Skin of body (tissue), 2 donors: ENCODE measurements around the gene TASOR2. TPM values are rescaled to one million over a fixed set of nuclear protein-coding genes. Genes with fewer than 3 reads are reported as not detected.

Source experiments
- DNase-seq: peaks from one replicate; lab custom pipeline; 2025; lab: John Stamatoyannopoulos, UW
- total RNA-seq: library from RNA; depleted of rRNA; stranded (reverse); fragments of >200 nt; gene quantifications from one replicate; pipeline ENCODE4 v1.2.3, GENCODE V29; 2014

Gene TASOR2
- 80.8 TPM for total RNA-seq

GRCh38 chr10:5684318-5684970, at the start of gene TASOR2:
Gene TASOR2 (plus strand): TSS chr10:5684838. CDS start chr10:5720643, 35,805 bp downstream.
- peak; percentile 96 for DNase-seq

GRCh38 chr10:5634918-5635317, 49.7 kb upstream of the TASOR2 start:
- DNase-seq: no peak

GRCh38 chr10:5638494-5638893, 46.1 kb upstream of the TASOR2 start:
- no peak for DNase-seq

GRCh38 chr10:5639066-5639465, 45.6 kb upstream of the TASOR2 start:
- no peak for DNase-seq

- no peak for DNase-seq
These were observed 44.6 kb upstream of the TASOR2 start for GRCh38 chr10:5640036-5640435.

GRCh38 chr10:5640501-5640900, 44.1 kb upstream of the TASOR2 start:
- DNase-seq: no peak

- DNase-seq: no peak
These were observed 43.1 kb upstream of the TASOR2 start for GRCh38 chr10:5641501-5641900.

GRCh38 chr10:5643346-5644067, 41.1 kb upstream of the TASOR2 start:
- peak; percentile 99 for DNase-seq

GRCh38 chr10:5644930-5645329, 39.7 kb upstream of the TASOR2 start:
- no peak for DNase-seq

- no peak for DNase-seq
These were observed 39.3 kb upstream of the TASOR2 start for GRCh38 chr10:5645375-5645774.

GRCh38 chr10:5645944-5646617, 38.6 kb upstream of the TASOR2 start:
- no peak for DNase-seq

GRCh38 chr10:5647507-5648240, 37.0 kb upstream of the TASOR2 start:
- no peak for DNase-seq

- DNase-seq: no peak
These were observed 35.9 kb upstream of the TASOR2 start for GRCh38 chr10:5648494-5649457.

- no peak for DNase-seq
These were observed 34.9 kb upstream of the TASOR2 start for GRCh38 chr10:5649746-5650145.

GRCh38 chr10:5650664-5651387, 33.8 kb upstream of the TASOR2 start:
- no peak for DNase-seq

- no peak for DNase-seq
These were observed 33.3 kb upstream of the TASOR2 start for GRCh38 chr10:5651388-5651764.

GRCh38 chr10:5652746-5653145, 31.9 kb upstream of the TASOR2 start:
- DNase-seq: no peak

GRCh38 chr10:5654218-5654755, 30.4 kb upstream of the TASOR2 start:
- no peak for DNase-seq

GRCh38 chr10:5655121-5655520, 29.5 kb upstream of the TASOR2 start:
- no peak for DNase-seq
